ENCODE data around the gene PAWR. TPM values are rescaled to one million over a fixed set of nuclear protein-coding genes. Genes with fewer than 3 reads are reported as not detected.
"Not testable (repeated sequence)": the region's sequence is repeated elsewhere in the genome, so short reads cannot be mapped to it uniquely, and the experiment has no call there.

The PAWR gene
- total RNA-seq, 1 experiment from 2014 or later, result 13.9 TPM

DNA sequence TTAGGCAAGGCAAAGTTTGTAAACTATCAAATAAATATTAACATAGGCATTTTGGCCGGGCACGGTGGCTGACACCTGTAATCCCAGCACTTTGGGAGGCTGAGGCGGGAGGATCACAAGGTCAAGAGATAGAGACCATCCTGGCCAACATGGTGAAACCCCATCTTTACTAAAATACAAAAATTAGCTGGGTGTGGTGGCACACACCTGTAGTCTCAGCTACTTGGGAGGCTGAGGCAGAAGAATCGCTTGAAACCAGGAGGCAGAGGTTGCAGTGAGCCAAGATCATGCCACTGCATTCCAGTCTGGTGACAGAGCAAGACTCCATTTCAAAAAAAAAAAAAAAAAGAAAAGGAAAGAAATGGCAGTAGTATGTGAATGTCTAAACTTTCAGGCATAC, 43.9 kb downstream of the PAWR start:
- DNase-seq (ENCODE audit: low read depth), result not testable (repeated sequence)

DNA sequence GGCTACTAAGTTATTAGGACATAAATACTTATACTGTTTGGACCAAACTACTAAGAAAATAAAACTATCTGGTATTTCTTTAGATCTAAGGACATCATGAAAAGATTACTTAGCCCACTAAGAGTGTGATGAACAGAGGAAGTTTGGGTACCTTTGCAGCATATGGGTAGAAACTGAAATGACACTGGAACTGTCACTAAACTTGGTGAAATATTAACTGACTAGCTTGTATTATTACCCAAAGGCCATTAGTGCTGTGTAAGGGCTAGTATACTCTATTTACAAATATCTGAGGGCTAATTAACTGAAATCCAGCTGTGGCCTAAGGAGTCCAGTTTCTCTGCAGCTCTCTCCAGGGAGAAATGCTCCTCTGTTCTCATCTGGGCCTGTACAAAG, 45.5 kb downstream of the PAWR start:
- no peak for DNase-seq (ENCODE audit: low read depth)

DNA sequence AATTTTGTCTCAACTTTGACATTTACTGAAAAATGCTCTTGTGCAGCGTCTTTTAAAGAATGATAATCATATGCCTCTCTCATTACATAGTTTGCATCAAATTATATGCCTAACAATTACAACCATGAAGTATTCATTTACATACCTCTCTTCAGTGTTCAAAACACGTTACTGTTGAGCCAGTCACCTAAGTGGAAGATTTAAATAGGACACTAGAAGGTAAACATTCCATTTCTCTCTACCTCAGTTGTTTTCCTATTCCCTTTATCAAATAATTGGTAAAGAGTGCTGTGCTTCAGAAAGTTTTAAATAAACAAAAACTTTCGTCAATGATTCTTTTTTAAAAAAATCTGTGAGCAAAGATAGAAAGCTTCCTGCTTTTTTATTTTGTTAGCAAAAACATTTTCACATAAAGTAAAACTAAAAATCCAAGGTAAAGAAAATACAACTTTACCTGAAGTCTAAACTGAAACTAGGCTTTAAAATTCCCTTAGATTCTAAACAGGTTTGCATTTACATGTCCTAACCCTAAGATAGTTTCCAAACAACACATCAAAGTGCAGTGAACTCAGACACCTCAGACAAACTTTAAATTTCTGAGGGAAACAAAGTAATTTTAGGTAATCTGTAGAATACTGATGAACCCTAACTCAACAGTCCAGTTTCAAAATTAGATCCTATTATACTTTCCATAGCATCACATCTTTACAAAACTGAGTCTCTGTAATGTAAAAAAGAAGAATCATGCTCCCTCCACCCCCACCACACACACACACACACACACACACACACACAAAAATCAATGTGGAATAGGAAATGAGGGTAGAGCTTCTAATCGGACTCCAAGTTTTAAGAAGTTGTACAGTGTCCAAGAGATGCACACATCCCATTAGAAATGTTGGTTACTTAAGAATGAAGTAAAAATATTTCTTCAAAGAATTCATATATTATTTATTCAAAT, 46.2 kb downstream of the PAWR start:
- DNase-seq (ENCODE audit: low read depth), result no peak

GRCh38 chr12:79643821-79644220, 46.9 kb downstream of the PAWR start:
- DNase-seq (ENCODE audit: low read depth), result no peak

DNA sequence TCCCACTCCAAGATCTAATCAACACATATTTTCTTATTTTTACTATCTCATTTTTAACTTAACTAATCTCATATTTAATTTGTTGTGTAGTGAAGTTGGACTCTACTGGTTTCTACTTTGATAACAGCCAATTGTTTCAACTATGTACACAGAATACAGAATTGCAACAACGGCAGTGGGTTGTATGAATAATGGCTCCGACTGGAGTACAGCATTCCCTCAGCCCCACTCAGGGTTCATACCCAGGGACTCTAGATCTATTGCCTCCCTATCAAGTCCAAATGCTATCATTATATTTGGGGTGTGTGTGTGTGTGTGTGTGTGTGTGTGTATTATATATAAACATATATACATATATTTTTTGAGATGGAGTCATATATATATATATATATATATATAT, 52.3 kb downstream of the PAWR start:
- DNase-seq (ENCODE audit: low read depth), result no peak

DNA sequence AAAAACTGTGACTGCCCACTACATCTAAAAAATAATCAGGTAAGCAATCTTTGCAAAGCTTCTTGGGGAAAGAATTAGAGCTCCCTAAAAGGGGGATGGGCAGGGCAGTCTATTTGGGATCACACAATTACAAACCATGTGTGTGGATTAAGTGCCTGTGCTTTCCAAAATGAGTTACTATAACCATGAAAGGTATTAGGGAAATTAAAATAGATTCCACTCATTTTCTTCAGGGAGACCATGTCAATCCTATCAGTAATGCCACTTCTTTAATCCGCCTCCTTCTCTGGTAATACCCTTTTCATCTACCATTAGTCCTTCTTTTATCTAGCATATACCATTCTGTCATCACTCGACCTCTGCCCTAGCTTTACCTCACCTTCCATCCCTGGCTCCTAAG, 53.7 kb downstream of the PAWR start:
- no peak for DNase-seq (ENCODE audit: low read depth)

GRCh38 chr12:79635676-79636075, 55.1 kb downstream of the PAWR start:
- peak; percentile 55 for DNase-seq (ENCODE audit: low read depth)

GRCh38 chr12:79634957-79635471, 55.8 kb downstream of the PAWR start:
- DNase-seq (ENCODE audit: low read depth), result no peak

DNA sequence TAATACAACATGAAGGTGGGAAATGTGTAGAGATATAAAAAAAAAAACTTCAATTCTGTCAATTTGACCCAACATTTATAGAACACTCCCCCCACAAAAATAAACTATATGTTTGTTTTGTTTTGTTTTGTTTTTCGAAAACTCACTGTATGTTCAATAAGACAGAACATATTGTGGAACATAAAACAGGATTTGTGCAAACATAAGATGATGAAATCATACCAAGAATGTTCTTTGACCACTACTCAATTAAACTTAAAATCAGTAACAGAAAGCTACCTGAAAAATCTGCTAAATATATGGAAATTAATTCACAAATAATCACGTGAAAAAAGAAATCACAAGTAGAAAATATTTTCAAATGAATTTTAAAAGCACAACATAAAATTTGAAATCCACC, 61.2 kb downstream of the PAWR start:
- no peak for DNase-seq (ENCODE audit: low read depth)

GRCh38 chr12:79626735-79627134, 64.0 kb downstream of the PAWR start:
- DNase-seq (ENCODE audit: low read depth), result not testable (repeated sequence)

- DNase-seq (ENCODE audit: low read depth), result peak; percentile 37
Observed at GRCh38 chr12:79624378-79624777, 66.4 kb downstream of the PAWR start.

GRCh38 chr12:79619872-79620562, 70.7 kb downstream of the PAWR start:
- DNase-seq (ENCODE audit: low read depth), result no peak

- peak; percentile 49 for DNase-seq (ENCODE audit: low read depth)
Observed at GRCh38 chr12:79618848-79619404, 71.8 kb downstream of the PAWR start.

DNA sequence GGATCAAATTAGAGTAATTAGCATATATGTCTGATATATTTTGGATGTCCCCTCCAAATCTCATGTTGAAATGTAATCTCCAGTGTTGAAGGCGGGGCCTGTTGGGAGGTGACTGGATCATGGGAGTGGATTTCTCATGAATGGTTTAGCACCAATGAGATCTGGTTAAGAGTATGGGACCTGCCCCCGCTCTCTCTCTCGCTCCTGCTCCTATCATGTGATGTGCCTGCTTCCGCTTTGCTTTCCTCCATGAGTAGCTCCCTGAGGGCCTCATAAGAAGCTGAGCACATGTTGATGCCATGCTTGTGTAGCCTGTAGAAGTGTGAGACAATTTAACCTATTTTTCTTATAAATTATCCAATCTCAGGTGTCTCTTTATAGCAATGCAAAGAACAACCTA, 73.1 kb downstream of the PAWR start:
- DNase-seq (ENCODE audit: low read depth), result no peak

DNA sequence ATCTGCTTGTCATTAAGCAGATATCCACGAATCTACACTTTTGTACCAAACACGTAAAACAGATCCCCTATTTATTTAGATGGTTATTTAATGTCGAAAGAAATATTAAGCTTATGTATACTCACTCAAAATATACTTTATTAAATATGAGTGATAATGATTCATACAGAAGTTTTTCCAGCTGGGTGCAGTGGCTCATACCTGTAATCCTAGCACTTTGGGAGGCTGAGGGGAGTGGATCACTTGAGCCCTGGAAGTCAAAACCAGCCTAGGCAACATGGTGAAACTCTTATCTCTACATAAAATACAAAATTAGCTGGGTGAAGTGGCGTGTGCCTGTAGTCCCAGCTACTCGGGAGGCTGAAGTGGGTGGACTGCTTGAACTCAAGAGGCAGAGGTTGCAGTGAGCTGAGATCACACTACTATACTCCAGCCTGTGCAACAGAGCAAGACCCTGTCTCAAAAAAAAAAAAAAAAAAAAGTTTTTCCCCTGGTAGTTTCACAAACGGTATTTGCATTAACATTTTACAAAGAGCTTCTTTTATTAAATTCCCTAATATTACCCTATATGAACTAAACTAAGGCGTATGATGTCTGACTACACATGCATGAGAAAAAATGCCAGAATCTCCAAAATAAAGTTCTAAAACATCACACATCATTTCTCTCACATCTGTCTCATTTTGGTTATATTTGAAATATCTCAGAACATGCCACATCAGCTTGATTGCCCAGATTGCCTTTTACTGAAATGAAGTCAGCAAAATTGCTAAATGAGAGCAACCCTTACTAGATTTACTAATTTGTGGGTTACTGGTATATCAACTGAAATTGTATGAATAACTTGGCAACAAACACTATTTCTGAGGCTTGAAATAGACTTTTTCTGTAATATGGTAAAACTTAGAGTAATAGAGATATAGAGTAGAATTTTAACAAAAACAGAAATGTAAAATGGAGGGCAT, 74.9 kb downstream of the PAWR start:
- DNase-seq (ENCODE audit: low read depth), result no peak

DNA sequence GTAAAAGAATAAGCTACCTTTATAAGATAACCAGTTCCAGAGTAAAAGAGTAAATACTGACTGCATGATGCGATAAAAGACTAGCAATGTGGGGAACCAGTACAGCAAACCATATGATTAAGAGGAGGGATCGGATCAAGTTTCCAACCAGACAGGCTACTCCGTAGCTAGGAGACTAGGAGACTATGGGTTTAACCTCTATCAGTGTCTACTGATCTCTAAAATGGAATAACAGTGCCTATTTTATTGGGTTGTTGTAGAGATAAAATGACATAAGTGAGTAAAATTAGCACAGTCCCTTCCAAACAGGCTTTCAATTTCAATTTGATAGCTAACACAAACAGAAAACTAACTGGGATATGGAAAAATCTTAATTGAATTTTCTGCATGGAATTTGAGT, 76.0 kb downstream of the PAWR start:
- DNase-seq (ENCODE audit: low read depth), result no peak

- no peak for DNase-seq (ENCODE audit: low read depth)
Observed at GRCh38 chr12:79601908-79602307, 88.9 kb downstream of the PAWR start.

DNA sequence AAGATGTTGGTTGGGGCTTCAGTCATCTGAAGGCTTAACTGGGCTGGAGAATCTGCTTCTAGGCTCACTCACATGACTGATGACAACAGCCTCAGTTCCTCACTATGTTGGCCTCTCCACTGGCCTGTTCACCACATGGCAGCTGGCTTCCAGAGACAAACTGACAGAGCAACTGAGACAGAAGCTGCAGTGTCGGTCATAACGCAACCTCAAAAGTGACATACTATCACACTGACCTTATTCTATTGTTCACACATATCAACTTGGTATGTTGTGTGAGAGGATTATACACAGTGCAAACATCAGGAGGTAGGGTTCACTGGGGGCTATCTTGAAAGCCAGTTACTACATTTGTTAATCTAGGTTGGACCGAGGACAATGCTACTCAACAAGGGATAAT, 92.9 kb downstream of the PAWR start:
- peak; percentile 11 for DNase-seq (ENCODE audit: low read depth)

GRCh38 chr12:79596719-79597350, 93.9 kb downstream of the PAWR start:
- no peak for DNase-seq (ENCODE audit: low read depth)

DNA sequence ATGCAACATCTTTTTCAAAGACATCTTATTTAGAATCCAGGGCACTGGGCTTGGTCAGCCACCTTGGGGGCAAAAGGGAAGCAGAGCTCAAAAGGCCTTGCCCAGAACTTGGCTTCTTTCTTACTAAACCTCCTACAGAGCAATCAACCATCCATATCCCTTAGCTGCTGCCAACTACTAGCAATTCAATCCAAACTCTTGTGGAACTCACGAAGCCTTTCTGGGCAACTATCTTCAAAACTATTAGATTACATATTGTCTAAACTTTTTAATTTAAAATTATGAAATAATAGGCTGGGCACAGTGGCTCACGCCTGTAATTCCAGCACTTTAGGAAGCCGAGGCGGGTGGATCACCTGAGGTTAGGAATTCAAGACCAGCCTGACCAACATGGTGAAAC, 95.5 kb downstream of the PAWR start:
- DNase-seq (ENCODE audit: low read depth), result no peak

DNA sequence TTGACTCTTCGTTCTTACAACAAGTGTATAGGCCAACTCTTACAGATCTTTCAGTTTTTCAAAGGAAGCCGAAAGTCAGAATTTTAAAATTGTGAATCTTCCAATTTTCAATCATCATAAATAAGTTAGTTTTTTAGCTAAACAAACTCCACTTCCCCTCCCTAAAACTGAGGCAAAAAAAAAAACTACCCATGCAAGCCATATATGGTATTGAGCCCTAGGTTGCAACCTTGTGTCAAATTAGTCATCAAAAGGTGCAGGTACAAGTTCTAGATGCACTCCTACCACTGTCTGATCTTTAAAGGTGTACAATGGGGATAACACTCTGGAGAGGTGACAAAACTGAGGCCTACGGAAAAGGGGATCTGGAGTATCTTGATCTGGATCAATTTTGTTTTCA, 97.9 kb downstream of the PAWR start:
- DNase-seq (ENCODE audit: low read depth), result no peak

All from LHCN-M2 (cell line).